DMS79 treated with DMSO at 0.1 percent for 48 hours (cell line): ENCODE data around the gene RXRA.
A peak's percentile ranks its signal among the peaks of the same experiment; 100 is the strongest.

Experiments used
- DNase-seq: peaks from one replicate; lab custom pipeline; 2025; lab: John Stamatoyannopoulos, UW

Gene RXRA

GRCh38 chr9:134338394-134339182 lies 12.3 kb downstream of the RXRA start:
- no peak for DNase-seq

GRCh38 chr9:134339183-134339806 lies 13.0 kb downstream of the RXRA start:
- DNase-seq = no peak

DNA sequence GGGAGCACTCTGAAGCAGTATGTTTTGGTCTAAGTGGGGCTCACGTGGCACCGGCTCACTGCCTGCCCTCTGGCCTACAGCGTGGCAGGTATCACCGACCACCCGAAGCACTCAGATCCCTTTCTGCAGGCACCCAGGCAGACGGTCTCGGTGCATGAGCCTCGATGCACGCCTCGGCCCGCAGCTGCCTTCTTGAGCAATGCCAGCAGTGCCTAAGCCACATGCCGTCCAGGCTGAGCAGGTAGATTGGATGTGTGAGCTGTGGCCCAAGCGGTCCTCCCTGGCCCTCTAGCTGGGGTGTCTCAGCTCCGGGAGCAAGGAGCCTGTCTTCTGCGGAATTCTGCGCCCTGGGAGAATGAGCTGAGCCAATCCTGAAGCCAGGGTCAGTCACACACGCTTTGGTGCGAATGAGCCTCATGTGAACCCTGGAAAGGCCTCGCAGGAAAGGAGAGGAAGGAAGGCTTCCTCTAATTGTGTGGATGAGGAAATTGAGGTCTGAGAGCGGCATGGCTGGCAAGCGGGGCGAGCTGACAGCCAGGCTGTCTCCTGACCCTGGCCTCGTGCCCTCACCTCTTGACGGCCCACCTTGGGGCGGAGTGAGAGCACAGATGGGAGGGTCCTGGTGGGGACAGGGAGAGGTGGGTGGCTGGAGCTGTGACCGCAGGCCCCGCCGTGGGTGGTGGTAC lies 14.4 kb downstream of the RXRA start:
- no peak for DNase-seq

GRCh38 chr9:134341306-134341705 lies 15.1 kb downstream of the RXRA start:
- no peak for DNase-seq

DNA sequence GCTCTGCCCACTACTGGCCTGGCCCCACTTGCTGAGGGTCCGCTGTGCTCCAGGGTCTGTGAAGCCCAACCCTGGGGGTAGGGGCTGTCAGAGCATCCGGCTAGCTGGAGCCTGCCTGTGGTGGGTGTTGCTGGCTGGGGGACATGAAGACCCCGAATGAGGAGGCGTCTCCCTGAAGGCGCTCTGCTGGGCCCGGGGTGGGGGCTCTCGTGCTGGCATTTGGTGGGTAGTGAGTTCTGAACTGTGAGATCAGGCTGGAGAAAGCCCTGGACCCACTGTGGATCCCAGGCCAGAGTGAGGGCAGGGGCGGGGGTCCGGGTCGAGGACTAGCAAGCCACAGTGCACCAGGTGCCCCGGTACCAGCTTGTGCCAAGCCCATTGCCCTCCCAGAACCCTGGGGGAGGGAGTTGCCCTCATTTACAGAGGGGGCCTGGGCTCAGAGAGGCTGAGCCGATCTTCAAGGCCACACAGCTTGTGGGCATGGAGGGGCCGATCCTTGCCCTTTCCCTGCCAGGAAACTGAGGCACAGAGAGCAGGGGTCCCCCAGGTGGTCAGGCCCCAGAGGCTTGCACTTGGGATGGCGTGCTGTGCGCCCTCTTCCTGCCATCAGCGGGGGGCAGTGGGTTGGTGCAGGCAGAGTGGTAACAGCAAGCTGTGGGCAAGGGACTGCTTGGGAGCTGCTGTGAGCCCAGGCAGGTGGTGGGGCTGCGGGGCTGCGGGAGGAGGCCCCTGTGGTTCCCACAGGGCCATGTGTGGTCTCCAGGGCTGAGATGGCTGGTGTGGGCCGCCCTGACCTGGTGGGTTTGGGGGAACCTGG lies 15.9 kb downstream of the RXRA start:
- DNase-seq = no peak

DNA sequence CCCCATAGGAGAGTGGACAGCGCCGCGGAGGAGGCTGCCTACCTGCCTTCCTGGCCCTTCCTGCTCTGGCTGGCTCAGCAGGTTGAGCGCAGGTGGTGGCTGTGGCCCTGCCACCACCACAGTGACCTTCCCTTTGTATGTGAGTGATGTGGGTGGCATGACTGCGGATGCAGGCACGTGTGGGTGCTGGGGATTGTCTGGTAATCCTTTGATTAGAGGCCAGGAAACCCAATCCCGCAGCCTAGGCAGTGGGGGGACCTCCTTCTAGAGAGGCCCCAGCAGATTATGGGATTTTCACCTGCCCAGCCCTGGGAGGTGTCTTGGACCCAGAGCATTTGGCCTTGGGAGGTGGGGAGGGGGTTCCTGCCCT lies 16.5 kb downstream of the RXRA start:
- no peak for DNase-seq

DNA sequence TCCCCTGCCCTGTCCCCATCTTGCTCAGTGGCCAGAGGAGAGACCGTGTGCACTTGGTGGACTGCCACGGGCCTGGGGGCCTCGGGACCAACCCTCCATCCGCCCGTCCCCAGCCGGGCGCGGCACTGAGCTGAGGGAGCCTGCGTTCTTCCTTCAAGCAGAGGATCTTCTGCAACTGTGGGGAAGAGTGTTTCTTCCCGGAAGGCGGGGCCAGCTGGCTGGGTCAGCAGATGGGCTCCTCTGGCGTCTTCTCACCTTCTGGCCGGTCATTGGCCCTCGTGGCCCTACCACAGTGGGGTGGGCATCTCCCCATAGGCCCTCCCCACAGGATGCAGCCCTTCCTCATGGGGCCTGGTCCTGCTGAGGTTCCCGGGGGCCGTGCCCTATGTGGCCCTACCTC lies 17.4 kb downstream of the RXRA start:
- no peak for DNase-seq

GRCh38 chr9:134344068-134344799 lies 18.0 kb downstream of the RXRA start:
- DNase-seq = no peak

GRCh38 chr9:134344800-134345310 lies 18.6 kb downstream of the RXRA start:
- no peak for DNase-seq

GRCh38 chr9:134345737-134346136 lies 19.5 kb downstream of the RXRA start:
- no peak for DNase-seq

GRCh38 chr9:134346151-134346550 lies 19.9 kb downstream of the RXRA start:
- DNase-seq = no peak

DNA sequence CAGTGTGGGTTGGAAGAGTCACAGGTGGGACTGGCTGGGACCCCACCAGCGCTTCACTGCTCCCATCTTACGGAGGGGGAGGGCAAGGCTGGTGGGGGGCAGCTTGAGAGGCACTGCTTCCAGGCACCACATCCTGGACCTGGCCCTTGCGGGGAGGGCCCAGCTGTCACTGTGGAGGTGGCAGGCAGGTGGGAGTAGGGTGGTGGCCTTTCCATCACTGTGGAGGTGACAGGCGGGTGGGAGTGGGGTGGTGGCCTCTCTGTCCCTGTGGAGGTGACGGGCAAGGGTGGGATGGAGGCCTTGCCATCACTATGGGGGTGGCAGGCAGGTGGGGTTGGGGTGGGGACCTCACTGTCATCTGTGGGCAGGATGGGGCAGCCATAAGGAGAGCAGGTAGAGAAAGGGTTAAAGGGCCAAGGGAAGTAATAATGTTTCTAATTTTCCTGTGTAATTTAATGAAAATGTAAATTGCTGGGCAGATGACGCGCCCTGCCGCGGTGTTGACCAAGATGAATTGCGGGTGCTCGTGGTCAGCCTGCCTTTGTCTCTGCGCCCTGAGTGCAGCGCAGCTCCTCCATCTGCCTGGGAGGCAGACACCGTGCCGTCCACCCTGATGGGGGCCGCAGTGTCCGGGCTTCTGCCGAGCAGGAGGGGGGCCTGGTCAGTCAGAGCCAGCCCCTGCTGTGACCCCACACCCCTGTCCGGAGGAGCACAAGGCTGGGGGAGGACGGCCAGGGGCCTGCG lies 20.8 kb downstream of the RXRA start:
- no peak for DNase-seq

- DNase-seq = no peak
Measured at GRCh38 chr9:134347996-134348395, 21.7 kb downstream of the RXRA start.

- peak; percentile 5 for DNase-seq
Measured at GRCh38 chr9:134348404-134349155, 22.3 kb downstream of the RXRA start.

DNA sequence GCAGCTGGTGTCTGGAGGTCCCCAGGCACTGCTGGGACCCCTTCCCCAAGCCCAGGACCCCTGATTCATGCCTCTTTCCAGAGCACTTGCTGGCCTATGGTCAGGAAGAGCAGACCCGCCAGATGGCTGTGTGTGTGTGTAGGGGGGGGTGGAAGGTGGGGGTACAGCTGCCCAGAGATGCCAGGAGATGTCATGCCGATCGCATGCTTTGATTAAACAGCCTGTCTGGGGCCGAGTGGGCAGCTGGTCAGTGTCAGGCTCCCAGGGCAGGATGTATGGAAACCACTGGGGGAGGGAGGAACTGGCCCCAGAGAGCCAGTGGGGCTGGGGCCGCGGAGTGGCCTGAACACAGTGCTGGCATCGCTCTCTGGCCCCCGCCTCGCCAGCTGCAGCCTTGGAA lies 23.7 kb downstream of the RXRA start:
- no peak for DNase-seq

DNA sequence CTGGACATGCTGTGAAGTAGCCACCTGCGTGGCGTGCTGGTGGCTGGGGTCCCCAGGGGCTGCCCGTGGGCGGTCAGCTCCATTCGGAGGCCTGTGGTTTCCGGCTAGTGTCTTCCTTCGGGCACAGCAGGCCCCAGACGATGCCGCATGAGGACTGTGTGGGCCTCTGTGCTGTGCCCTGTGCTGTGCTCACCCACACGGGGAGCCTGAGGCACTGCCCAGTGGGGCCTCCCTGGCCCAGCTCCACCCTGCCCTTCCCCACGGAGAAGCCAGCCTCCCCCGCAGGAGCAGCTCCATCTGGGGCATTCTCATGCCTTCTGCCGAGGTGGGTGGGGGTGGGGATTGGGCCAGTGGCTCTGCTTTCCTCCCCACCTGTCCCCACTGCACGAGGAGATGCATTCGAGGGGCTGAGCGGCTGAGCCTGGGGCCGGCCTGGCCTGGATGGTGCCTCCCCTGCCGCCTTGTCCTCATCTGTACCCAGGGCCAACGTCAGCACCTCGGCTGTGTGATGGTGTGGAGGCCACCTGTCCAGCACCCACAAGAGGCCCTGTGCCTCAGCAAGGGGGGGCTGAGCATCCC lies 24.2 kb downstream of the RXRA start:
- no peak for DNase-seq

- DNase-seq = no peak
Measured at GRCh38 chr9:134351606-134352176, 25.4 kb downstream of the RXRA start.

DNA sequence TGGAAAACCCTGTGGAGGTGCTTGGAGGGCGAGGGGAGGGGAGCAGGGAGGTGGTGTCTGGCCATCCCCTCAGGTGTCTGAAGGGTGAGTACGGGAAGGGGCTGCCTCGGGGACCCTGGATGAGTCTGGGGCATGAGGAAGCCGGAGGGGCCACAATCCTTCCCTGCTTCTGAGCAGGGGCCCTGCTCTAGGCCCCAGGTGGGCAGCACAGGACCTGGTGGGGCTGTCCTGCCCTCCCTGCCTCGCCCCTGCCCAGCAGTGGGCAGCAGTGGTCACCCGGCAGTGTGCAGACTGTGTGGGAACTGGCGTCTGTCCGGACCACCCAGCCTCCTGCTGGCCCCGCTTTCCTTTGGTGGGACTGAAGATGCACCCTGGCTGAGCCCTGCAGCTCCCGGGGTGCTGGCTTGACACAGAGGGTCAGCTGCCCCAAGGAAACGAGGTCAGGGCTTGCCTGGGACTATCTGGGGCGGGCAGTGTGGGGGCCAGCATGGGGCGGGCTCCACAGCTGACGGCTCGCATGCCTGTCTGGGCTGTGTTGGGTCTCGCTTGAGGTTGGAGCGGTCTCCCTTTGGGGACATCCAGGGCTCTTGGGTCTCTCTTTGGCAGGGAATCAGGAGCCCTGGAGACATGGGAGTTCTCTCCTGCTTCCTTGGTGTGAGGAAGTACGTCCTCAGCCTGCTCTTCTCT lies 26.1 kb downstream of the RXRA start:
- no peak for DNase-seq

DNA sequence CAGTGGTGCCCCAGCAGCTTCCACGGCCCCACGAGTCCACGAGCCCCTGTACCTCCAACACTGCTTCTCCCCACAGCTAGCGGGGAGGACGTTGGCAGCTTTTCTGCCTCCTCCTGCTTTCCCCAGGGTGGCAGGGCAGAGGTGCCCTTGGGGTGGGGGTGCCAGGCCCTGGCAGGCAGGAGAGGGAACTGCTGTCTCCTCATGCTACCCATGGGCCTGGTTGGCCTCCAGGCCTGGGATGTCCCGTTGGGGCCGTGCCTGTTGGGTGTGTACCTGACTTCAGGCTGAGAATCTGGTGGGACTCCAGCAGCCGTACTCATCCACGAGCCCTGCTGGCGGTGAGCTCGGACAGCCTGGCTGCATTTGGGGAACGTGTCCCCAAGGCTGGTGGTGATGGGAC lies 27.3 kb downstream of the RXRA start:
- DNase-seq = no peak
